SK-N-MC (cell line): ENCODE data around the gene SPHK2.
"Not testable (repeated sequence)": the region's sequence is repeated elsewhere in the genome, so short reads cannot be mapped to it uniquely, and the experiment has no call there.

ENCODE experiments used
- DNase-seq: peaks from one replicate; pipeline ENCODE4 v3.0.0-alpha.2; 2011; ENCODE audit warnings: low read depth, low spot score
- H3K27ac ChIP-seq: fragments of 200-600 bp; sonication (generic); 2 replicates; pipeline ENCODE4 v1.5.1; 2016; ENCODE audit warnings: mixed run types
- H3K36me3 ChIP-seq: fragments of 200-600 bp; sonication (generic); 2 replicates; pipeline ENCODE4 v1.6.1; 2017; ENCODE audit warnings: antibody characterized with exemption, low read length, mixed read lengths; ENCODE audit not compliant: insufficient read depth
- H3K4me3 ChIP-seq: fragments of 200-600 bp; sonication (generic); 2 replicates; pipeline ENCODE4 v1.5.1; 2016
- H3K9ac ChIP-seq: fragments of 200-600 bp; sonication (generic); 2 replicates; pipeline ENCODE4 v1.8.0; 2017; ENCODE audit warnings: mixed run types, mixed read lengths; ENCODE audit not compliant: insufficient read length
- H3K9me3 ChIP-seq: fragments of 200-600 bp; sonication (generic); 2 replicates; pipeline ENCODE4 v1.6.1; 2017; ENCODE audit warnings: low read depth, mild to moderate bottlenecking, antibody characterized with exemption, low read length, moderate library complexity, mixed read lengths
- EZH2 ChIP-seq: fragments of 200-600 bp; sonication (generic); IDR thresholded peaks from one replicate; pipeline ENCODE4 v1.6.1; 2017; ENCODE audit warnings: antibody characterized with exemption
- FOXP2 ChIP-seq: optimal IDR thresholded peaks from 2 replicates; pipeline ENCODE3; 2011; ENCODE audit warnings: mild to moderate bottlenecking, moderate library complexity; ENCODE audit not compliant: insufficient read depth; ENCODE audit errors: extremely low read length, control extremely low read depth
- POLR2AphosphoS5 ChIP-seq: IDR thresholded peaks from 2 replicates; pipeline ENCODE4 v1.6.1; 2012; ENCODE audit warnings: mild to moderate bottlenecking, low read depth, low read length, borderline replicate concordance

The SPHK2 gene

GRCh38 chr19:48674216-48674809, 55.0 kb downstream of the SPHK2 start:
- Histone ChIP-seq H3K36me3 (no peaks in the 10 kb centered on the region), H3K9me3 (no peaks in the 10 kb centered on the region), H3K4me3 (no peak overlapping the region), H3K9ac (no peak overlapping the region), H3K27ac (no peak overlapping the region)
- TF ChIP-seq EZH2 (no peak), FOXP2 (no peak)
- no peak for DNase-seq

DNA sequence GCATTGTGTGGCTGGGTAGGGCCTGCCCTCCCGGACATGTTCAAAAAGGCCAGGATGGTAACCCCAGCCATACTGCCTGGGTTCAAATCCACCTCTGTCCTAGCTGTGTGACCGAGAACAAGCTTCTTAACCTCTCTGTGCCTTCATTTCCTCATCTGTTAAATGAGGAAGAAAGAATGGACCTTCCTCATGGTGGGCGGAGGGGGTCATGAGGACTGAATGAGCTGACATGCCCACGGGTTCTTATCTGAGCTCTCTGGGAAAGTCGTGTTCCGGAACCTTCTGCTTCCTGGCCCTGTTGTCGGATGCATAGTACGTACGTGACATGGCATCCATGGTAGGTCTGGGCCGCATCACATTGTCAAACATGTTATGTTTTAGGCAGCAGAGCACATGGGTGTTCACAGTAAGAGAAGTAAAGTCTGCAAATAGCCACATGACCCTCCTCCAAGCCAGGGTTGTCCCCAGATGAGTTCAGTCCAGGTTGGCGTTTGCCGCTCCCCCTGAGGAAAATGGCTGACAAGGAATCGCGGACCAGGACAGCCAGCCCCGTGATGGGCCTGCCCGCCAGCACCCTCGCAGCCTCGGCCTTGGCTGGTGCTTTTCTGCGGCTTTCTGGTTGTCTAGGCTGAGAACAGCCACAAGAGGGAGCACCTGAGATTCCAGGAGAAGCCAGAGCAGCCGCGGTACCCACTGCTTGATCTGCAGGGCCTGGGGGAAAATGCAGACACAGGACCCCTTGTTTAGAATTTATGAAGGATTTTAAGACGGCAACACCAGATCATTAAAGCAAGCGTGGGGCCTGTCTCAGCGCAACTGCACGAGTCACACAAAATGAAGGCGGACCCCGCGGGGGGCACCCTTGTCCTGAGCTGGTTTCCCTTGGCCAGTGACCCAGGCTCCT, 55.9 kb downstream of the SPHK2 start:
- no peak overlapping the region for H3K4me3 ChIP-seq
- no peaks in the 10 kb centered on the region for H3K9me3 ChIP-seq
- TF ChIP-seq POLR2AphosphoS5: no peak
- no peak for TF ChIP-seq FOXP2
- TF ChIP-seq EZH2: no peak
- no peak overlapping the region for H3K27ac ChIP-seq
- DNase-seq: peak; percentile 62
- H3K36me3 ChIP-seq: no peaks in the 10 kb centered on the region
- H3K9ac ChIP-seq: no peak overlapping the region

GRCh38 chr19:48676487-48676886, 57.2 kb downstream of the SPHK2 start:
- TF ChIP-seq POLR2AphosphoS5: no peak
- no peak for TF ChIP-seq EZH2
- TF ChIP-seq FOXP2: no peak
- H3K9me3 ChIP-seq: no peaks in the 10 kb centered on the region
- H3K9ac ChIP-seq: no peak overlapping the region
- H3K4me3 ChIP-seq: no peak overlapping the region
- no peaks in the 10 kb centered on the region for H3K36me3 ChIP-seq
- H3K27ac ChIP-seq: no peak overlapping the region
- no peak for DNase-seq

DNA sequence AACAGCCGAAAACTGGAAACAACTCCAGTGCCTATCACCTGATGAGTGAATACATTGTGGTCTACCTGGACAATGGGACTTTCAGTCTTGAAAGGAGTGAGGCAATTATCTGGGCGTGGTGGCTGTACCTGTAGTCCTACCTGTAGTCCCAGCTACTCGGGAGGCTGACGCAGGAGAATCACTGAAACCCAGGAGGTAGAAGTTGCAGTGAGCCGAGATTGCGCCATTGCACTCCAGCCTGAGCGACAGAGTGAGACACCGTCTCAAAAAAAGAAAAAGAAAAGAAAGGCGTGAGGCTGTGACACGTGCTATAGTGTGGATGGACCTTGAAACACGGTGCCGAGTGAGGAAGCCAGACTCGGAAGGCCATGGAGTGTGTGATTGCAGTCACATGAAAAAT, 57.6 kb downstream of the SPHK2 start:
- Histone ChIP-seq H3K36me3 (no peaks in the 10 kb centered on the region), H3K9ac (no peak overlapping the region), H3K9me3 (no peaks in the 10 kb centered on the region), H3K4me3 (no peak overlapping the region), H3K27ac (no peak overlapping the region)
- TF ChIP-seq FOXP2: no peak
- no peak for TF ChIP-seq EZH2
- TF ChIP-seq POLR2AphosphoS5: no peak
- DNase-seq: no peak

- no peak for DNase-seq
- H3K9ac ChIP-seq: no peak overlapping the region
Observed at GRCh38 chr19:48678201-48678600, 58.9 kb downstream of the SPHK2 start.

GRCh38 chr19:48680006-48680405, 60.7 kb downstream of the SPHK2 start:
- not testable (repeated sequence) for H3K27ac ChIP-seq, DNase-seq

More at GRCh38 chr19:48678201-48678600, 58.9 kb downstream of the SPHK2 start:
- H3K36me3 ChIP-seq: no peaks in the 10 kb centered on the region
- H3K27ac ChIP-seq: no peak overlapping the region
- no peak for TF ChIP-seq EZH2
- TF ChIP-seq POLR2AphosphoS5: no peak
- no peak for TF ChIP-seq FOXP2
- no peaks in the 10 kb centered on the region for H3K9me3 ChIP-seq
- H3K4me3 ChIP-seq: no peak overlapping the region

More at GRCh38 chr19:48680006-48680405, 60.7 kb downstream of the SPHK2 start:
- H3K4me3 ChIP-seq, H3K9ac ChIP-seq, H3K9me3 ChIP-seq, H3K36me3 ChIP-seq: not testable (repeated sequence)
